IPS-11a (cell line): ENCODE data around the gene CHN2.

Source experiments
- H3K4me3 ChIP-seq: one replicate; pipeline ENCODE4 v1.5.1; 2013; ENCODE audit warnings: low read depth, low read length, control low read depth

Gene CHN2

GRCh38 chr7:29278337-29279069 is 83.9 kb downstream of the CHN2 start:
- H3K4me3 ChIP-seq: no peak overlapping the region

DNA sequence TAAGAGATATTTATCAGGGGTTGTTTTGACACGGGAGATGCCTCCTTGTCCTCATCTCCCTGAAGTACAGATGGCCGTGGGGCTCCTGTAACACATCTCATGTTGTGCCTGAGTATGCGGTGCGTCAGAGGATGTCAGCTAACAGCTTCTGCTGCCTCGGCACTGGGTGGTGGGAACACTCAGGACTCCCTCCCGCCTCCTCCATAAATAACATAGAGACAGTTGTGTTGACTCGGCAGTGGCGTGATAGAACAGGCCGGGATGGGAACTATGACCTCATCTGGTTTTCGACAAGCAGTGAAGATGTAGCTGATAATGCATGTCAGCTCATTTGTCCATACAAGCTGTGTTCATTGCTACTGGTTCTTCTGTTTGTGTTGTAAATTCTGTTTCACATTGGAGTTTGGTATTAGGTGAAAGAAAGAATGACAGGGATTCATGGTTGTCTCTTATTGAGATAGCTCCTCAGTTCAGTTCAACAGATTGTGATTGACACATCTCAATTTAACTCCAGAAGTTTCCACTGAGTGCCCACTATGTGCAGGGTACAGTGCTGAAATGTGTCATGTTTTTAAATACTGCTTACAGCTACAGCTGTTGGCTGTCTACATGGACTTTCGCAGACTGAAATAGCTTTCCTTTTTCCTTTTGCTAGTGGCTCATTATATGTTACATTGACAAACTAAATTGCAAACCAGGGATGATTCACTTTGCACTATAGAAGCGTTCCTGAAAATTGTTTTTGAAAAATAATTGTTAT is 87.4 kb downstream of the CHN2 start:
- H3K4me3 ChIP-seq: no peak overlapping the region

DNA sequence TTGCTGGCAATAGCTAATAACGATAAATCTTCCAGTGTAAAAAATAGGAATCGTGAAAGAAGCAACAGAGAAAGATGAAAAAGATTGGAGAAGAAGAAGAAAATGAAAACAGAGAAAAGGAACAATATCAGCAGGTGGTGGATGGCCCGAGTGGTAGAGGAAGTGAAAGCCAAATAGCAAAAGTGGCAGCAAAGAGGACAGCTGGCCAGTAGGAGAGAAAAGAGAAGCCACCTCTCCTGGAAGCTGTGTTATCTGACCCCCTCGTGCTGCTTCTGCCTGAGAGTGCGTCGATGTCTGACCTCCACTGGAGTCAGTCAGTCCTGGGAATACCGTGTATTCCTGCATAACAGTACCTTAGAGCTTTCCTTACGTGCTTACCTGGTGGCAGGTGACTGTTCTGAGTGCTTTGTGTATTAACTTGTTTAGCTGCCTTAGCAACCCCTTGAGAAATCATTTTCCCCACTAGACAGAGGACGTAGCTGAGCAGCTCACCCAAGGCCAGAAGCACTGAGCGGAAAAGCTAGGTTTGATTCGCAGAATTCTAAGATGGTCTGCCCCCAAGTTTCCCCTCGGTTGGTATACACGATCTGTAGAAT is 88.3 kb downstream of the CHN2 start:
- H3K4me3 ChIP-seq: no peak overlapping the region

- no peak overlapping the region for H3K4me3 ChIP-seq
Observed at GRCh38 chr7:29284696-29285443, 90.3 kb downstream of the CHN2 start.

GRCh38 chr7:29285444-29285793 is 90.8 kb downstream of the CHN2 start:
- no peak overlapping the region for H3K4me3 ChIP-seq

- no peak overlapping the region for H3K4me3 ChIP-seq
Observed at GRCh38 chr7:29285861-29286260, 91.3 kb downstream of the CHN2 start.

- H3K4me3 ChIP-seq: no peak overlapping the region
Observed at GRCh38 chr7:29287366-29287765, 92.8 kb downstream of the CHN2 start.

GRCh38 chr7:29288181-29289091 is 93.9 kb downstream of the CHN2 start:
- H3K4me3 ChIP-seq: no peak overlapping the region

DNA sequence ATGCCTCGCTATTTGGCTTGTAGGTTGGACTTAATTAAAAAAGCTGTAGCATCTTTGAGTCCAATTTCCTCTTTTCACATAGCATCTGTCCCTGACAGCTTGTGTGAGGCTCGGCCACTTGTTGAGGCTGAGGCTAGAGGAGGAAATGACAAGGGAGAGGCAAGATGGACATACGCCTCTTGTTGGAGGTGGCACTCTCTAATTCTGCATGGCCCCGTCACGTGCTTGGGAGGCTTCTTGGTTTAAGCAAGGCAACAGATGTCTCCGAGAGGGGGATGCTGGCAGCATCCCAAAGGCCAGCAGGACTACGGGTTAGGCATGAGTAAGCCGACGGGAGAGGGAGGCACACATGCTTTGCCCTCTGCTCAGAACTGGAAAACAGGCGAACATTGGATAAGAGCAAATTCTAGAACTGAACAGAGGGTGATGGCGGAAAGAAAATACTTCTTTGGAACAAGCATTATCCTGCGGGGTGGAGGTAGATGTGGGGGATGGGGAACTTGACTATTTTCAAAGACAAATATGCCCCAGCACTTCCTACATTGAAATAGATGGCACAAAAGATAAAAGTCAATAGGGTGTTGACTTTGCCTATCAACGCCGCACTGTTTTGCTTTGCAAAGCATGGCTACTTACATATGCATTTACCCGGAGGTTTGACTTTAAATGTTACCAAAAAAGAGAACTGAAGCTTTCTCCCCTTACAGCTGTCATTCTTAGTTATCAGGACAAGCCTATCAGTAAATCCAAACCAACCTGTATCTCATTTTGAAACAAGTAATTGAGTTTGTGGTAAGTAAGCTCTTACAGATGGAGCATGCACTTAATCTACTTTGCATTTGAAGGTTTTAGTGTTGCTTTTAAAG is 94.8 kb downstream of the CHN2 start:
- no peak overlapping the region for H3K4me3 ChIP-seq

DNA sequence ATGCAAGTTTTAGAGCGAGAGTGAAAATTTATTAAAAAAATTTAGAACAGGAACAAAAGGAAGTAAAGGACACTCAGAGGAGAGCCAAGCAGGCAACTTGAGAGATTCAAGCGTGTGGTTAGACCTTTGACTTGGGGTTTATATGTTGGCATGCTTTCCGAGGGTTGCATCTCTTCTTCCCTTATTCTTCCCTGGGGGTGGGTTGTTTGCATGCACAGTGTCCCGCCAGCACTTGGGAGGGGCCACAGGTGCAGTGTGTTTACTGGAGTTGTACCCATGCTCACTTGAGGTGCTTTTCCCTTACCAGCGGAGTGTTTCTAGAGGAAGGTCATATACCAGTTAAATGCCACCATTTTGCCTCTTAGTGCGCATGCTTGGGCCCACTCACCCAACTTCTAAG is 96.3 kb downstream of the CHN2 start:
- no peak overlapping the region for H3K4me3 ChIP-seq

DNA sequence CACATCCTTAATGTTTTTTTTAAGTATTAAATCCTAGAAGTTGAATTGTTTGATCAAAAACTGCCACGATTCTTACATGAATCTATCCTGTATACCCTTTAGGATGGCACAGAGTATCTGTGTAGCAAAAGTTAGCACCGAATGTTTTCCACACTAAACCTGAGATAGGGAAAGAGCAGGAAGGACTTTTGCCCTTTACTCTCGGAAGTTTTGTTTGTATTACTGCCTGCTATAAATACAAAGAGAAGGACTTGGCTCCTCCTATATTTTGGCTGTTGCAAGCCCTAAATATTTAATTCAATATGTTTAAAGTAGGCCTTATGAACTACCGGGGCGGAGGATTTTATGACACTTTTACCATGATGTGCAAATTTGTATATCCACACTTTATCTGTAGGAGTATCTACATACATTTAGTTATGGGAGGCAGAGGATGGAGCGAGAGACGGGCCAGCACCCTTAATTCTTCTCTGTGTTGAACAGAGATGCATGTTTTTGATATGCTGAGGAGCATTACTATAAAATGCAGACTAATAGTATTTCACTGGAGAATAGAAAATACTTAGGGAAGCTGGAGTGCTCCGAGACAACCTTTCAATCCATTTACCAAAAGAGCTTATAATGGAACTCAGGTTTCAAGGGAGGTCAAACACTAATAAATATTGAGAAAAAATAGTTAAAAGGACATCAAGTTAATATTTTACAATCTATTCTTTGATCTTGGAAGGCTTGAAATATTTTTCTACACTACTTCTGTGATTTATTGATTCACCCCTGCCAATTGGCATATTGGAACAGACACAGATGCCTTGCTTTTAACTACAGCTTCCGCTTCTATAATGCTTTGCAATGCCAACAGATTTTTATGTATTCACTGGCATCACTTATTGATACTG is 97.4 kb downstream of the CHN2 start:
- no peak overlapping the region for H3K4me3 ChIP-seq

DNA sequence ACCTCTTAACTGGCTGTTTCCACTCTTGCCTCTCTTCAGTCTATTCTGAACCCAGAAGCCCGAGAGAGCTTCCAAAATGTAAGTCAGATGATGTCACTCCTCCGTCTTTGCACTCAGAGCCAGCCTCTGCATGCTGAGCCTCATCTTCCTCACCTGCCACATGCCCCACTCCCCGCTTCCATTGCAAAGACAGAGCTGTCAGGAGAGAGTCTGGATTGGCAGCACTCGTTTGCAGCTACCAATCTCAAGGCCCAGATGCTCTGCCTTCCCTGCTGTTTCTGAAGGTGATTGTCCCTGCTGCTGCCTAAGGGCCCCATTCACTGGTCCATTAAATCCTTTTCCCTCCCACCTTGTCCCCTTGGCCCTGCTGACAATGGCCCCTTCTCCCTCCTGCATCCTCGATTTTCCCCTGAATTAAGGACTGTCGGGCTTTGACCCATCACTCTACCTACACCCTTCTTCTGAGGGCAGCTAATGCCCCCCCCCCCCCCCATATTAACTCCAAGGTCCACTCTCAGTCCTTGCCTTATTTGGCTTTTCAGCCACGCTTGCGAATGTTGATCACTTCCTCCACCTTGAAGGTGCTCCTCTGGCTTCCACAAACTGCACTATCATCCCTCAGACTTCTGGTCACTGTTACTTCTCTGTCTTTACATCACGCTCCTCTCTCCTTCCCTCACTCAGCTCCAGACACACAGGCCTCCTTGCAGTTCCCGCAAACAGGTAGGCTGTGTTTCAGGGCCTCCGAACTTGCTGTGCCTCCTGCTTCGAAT is 98.5 kb downstream of the CHN2 start:
- H3K4me3 ChIP-seq: no peak overlapping the region

DNA sequence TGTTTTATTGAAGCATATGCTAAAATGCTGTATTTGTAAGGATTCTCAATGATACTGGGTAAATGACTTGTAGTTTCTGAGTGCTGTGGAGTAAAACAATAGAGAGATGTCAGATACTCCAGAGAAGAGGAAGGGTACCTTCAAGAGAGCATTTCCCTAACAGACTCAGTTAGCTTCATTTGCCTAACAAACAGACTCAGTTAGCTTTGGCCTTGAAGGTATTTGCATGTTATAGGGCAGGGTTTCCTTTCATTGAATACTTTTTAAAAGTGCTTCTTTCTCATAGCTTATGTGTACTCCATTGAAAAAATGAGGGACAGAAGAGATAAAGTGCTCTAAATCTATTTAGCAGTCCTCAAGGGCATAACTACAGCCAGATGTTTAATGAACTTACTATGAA is 101.8 kb downstream of the CHN2 start:
- H3K4me3 ChIP-seq: no peak overlapping the region

GRCh38 chr7:29297194-29297890 is 102.8 kb downstream of the CHN2 start:
- H3K4me3 ChIP-seq: no peak overlapping the region

DNA sequence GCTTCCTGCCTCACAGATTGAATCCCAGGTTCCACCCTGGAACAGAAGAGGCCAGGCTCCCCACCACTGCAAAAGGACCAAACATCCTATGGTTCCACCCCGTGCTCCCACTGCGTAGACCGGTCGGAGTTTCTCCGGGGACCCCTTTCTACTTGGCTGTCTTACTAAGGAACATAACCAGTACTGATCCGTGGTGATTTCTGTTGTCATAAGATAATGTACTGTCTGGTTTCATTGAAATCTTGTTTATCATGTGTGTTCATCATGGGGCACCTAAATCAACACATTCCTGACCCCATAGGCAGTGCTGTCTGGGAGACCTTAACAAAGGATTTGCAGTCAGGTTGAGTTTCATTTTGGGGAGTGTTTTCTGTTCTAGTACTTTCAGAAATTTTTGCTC is 104.5 kb downstream of the CHN2 start:
- no peak overlapping the region for H3K4me3 ChIP-seq

- H3K4me3 ChIP-seq: no peak overlapping the region
Observed at GRCh38 chr7:29300026-29300480, 105.5 kb downstream of the CHN2 start.

DNA sequence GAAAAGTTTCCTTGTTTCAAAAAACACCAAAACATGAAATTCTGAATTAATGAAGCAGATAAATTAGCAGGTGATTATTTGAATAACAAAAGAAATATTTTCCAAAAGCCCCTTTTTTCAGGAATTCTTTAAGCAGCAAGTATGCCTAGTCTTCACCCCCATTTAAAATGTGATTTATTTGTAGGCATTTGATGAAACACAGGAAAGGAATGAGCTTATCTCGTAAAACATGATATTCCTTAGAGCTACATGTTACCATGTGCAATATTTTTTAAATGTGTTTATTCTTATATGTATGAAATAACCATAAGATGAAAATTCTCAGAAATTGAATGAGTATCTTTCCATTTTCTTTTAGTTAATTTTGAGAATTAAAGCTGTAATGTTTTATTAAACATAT is 106.1 kb downstream of the CHN2 start:
- H3K4me3 ChIP-seq: no peak overlapping the region
